GM13977 (cell line): ENCODE results near the gene SLC22A13.

ENCODE experiments used
- DNase-seq: peaks from one replicate; pipeline ENCODE4 v3.0.0; 2012; ENCODE audit warnings: low spot score
- in situ Hi-C: fragments of 300-500 bp; cut with MboI; formaldehyde crosslinking; loops from one replicate; pipeline ENCODE4 v1.12.0; 2022; ENCODE audit warnings: low sequenced_read_pairs, low pct_unique_long_range_greater_than_20kb, mixed read lengths, inconsistent platforms; ENCODE audit not compliant: unreplicated experiment
- TF ChIP-seq, protein P1 (sequence below): IDR thresholded peaks from 2 replicates; pipeline ENCODE4 v1.5.1; 2012; ENCODE audit warnings: mild to moderate bottlenecking, control low read depth; ENCODE audit not compliant: insufficient read depth; ENCODE audit errors: extremely low read depth, missing control alignments

Gene SLC22A13

DNA sequence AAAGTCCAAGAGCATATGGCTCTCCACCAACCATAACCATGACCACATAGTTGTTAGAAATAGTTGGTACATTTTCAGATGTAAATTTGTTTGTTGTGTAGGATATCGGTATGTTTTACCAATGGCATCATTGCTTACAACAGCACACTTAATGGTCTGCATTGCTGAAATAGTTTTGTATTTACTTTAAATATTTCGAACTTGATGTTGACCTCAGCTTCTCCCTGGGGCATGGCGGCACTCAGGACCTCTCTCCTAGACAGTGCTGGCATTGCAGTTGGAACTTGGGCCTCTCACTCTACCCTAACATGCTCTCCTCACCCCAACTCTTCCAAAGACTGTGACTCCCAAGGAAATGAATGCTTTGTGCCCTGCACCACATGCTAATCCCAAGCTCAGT, 5.0 kb downstream of the SLC22A13 start:
- DNase-seq, result no peak
- in situ Hi-C loops, result no loop called here
- TF ChIP-seq, protein P1, sequence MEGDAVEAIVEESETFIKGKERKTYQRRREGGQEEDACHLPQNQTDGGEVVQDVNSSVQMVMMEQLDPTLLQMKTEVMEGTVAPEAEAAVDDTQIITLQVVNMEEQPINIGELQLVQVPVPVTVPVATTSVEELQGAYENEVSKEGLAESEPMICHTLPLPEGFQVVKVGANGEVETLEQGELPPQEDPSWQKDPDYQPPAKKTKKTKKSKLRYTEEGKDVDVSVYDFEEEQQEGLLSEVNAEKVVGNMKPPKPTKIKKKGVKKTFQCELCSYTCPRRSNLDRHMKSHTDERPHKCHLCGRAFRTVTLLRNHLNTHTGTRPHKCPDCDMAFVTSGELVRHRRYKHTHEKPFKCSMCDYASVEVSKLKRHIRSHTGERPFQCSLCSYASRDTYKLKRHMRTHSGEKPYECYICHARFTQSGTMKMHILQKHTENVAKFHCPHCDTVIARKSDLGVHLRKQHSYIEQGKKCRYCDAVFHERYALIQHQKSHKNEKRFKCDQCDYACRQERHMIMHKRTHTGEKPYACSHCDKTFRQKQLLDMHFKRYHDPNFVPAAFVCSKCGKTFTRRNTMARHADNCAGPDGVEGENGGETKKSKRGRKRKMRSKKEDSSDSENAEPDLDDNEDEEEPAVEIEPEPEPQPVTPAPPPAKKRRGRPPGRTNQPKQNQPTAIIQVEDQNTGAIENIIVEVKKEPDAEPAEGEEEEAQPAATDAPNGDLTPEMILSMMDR, result no peak

DNA sequence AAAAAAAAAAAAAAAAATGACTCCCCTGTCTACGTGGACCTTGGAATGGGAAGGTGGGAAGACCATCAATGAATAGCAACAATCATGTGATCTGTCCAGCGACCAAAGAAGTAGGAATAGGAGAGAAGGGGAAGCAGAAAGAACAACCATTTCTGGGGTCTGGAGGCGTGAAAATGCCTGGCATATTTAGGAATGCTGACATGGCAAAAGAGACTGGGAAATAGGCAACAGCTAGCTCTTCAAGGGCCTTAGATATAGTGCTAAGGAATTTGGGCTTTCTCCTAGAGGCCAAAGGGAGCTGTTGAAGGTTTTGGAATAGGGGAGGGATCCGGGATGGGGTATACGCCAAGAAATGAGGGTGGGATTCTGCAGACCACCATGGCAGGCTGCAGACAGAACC, 5.9 kb downstream of the SLC22A13 start:
- TF ChIP-seq, protein P1, result no peak
- no peak for DNase-seq
- in situ Hi-C loops, result no loop called here

DNA sequence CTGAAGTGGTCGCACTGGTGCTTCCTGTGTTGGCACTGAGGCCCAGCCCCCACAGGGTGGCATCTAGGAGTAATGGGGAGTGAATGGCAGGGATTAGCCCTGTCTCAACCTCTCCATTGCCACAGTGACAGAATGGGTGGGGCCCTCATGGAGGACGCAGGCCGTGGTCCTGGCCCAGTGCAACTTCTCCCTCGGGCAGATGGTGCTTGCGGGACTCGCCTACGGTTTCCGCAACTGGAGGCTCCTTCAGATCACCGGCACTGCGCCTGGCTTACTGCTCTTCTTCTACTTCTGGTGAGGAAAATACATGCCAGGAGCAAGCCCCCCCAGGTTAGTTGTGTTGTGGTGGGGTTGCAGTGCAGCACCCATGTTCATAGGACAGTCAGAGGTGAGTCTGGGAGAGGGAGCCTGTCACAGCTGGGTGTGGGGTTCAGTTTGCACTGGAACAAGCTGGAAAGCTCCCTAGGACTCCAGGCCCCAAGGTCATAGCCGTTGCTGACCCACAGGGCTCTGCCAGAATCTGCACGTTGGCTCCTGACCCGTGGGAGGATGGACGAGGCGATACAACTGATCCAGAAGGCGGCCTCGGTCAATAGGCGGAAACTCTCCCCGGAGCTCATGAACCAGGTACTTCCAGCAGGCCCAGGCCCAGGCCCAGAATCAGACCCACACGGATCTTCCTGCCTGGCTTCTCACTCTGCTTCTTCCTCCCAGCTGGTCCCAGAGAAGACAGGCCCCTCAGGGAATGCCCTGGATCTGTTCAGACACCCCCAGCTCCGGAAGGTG, 9.4 kb downstream of the SLC22A13 start:
- TF ChIP-seq, protein P1, result no peak
- DNase-seq, result no peak
- in situ Hi-C loops, result no loop called here

DNA sequence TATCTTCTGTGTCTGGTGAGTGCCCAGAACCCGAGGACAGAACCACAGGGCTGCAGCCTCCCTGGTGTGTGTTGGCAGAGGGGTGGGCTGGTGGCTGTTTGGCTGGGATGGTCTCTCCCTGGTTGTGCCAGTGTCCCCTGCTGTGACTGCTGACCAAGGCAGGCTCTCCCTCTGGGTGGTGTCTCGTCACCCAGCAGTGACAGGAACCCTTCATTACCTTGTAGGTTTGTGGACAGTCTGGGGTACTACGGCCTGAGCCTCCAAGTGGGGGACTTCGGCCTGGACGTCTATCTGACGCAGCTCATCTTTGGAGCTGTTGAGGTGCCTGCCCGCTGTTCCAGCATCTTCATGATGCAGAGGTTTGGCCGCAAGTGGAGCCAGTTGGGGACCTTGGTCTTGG, 10.0 kb downstream of the SLC22A13 start:
- in situ Hi-C loops, result no loop called here
- DNase-seq, result no peak
- TF ChIP-seq, protein P1, result no peak

DNA sequence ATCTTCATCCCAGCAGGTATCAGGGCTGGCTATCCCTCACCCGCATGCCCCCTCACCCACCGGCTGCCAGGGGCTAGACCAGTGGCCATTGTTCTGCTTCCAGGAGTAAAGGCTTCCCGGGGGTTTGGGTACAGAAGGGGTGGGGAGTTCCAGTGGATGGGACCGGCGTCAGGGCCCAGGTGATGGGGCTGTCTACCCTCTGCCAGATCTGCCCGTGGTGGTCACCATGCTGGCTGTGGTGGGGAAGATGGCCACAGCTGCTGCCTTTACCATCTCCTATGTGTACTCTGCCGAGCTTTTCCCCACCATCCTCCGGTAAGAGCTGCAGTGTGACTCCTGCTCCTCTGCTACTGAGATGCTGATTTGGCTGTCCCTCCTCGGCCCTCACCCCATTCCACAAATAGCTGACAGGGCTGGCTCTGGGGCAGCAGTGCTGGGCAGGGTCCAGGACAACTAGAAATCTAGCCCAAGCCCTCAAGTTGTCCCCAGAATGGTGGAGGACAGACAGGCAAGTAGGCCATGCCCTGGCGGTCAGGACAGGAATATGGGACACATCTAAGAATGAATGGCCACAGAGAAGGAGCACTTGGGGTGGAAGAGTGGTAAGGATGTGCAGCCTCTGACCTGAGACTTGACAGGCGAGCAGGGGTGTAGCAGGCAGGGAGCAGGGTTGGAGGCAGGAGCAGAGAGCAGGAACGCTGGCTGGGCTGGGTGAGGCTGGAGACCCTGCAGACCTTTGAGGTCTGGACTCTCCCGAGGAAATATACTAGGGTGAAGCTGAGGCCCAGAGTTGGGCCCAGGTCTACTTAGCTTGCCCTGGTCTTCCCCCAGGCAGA, 10.7 kb downstream of the SLC22A13 start:
- DNase-seq, result no peak
- TF ChIP-seq, protein P1, result no peak
- in situ Hi-C loops, result no loop called here

DNA sequence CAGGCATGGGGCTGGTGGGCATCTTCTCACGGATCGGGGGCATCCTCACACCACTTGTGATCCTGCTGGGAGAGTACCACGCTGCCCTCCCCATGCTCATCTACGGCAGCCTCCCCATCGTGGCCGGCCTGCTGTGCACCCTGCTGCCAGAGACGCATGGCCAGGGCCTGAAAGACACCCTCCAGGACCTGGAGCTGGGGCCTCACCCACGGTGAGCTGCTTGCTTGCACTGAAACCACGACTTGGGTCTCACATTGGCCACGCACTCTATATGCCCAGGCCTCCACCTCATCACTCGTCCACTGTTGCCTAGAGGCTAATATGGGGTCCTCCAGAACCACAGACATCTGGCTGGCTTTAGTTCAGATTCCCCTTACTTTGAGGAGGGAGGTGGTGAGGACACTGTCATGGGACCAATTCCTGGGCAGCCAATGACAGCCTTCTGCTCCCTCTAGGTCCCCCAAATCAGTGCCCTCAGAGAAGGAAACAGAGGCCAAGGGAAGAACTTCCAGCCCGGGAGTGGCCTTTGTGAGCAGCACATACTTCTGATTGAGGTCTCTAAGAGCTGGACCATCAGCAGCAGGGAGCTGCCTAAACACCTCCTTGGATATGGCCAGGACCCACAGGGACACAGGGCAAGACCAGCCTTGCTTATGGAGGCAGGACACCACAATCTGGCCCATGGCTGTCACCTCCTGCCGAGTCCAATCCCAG, 11.5 kb downstream of the SLC22A13 start:
- in situ Hi-C loops, result no loop called here
- TF ChIP-seq, protein P1, result no peak
- no peak for DNase-seq
